B cell (primary cell): Measurements from ENCODE around the gene TICAM1. TPM values are rescaled to one million over a fixed set of nuclear protein-coding genes. Genes with fewer than 3 reads are reported as not detected.

ENCODE experiments used
- ATAC-seq: fragments of 200-7000 bp; cut with Tn5 transposase; one replicate; pipeline ENCODE4 v1.10.0; 2021; ENCODE audit warnings: low read depth, mild to moderate bottlenecking, moderate number of reproducible peaks, moderate library complexity
- CTCF ChIA-PET: fragments of 350-600 bp; sonication (Branson Sonifier 250); formaldehyde crosslinking; loops from one replicate; lab custom pipeline; 2021; ENCODE audit warnings: antibody characterized with exemption, inconsistent platforms; lab: Charles Lee
- POLR2A ChIA-PET: fragments of 350-600 bp; sonication (Branson Sonifier 250); formaldehyde crosslinking; loops from one replicate; lab custom pipeline; 2021; ENCODE audit warnings: antibody characterized with exemption; lab: Charles Lee
- DNase-seq: peaks from one replicate; pipeline ENCODE4 v3.0.0; 2013
- H2AFZ ChIP-seq: 2 replicates; pipeline ENCODE4 v1.6.1; 2012; ENCODE audit warnings: mild to moderate bottlenecking, low read depth, low read length; ENCODE audit not compliant: insufficient read depth, poor library complexity, severe bottlenecking
- H3K27ac ChIP-seq, 2 donors: 1 replicate in 1 of 2; 2 replicates in 1 of 2; pipeline ENCODE4 v1.5.1; 2012 to 2013; ENCODE audit warnings: low read length in 2 of 2, mild to moderate bottlenecking in 2 of 2, moderate library complexity in 1 of 2
- H3K27me3 ChIP-seq, 4 experiments: fragments of 200-600 bp in 1 of 4; sonication (generic) in 1 of 4; replicated peaks in 1 of 4; 1 replicate in 2 of 4; 2 replicates in 2 of 4; pipeline versions ENCODE4 v1.6.1 to v1.7.0; 2013 to 2016; ENCODE audit warnings: low read length in 3 of 4, mild to moderate bottlenecking in 2 of 4, mixed read lengths in 1 of 4, moderate library complexity in 1 of 4; ENCODE audit not compliant: insufficient read depth in 4 of 4, control insufficient read depth in 3 of 4; ENCODE audit errors: control extremely low read depth in 1 of 4
- H3K36me3 ChIP-seq, 2 experiments: replicated peaks in 1 of 2; 1 replicate in 1 of 2; 2 replicates in 1 of 2; pipeline versions ENCODE4 v1.6.1 to v1.7.1; 2013; ENCODE audit warnings: low read length in 1 of 2; ENCODE audit not compliant: insufficient read depth in 2 of 2, control insufficient read depth in 1 of 2; ENCODE audit errors: control extremely low read depth in 1 of 2, extremely low read depth in 1 of 2
- H3K4me1 ChIP-seq, 2 donors: fragments of 200-600 bp in 1 of 2; sonication (generic) in 1 of 2; 1 replicate in 1 of 2; 2 replicates in 1 of 2; pipeline versions ENCODE4 v1.5.1 to v1.6.1; 2013 to 2017; ENCODE audit warnings: low read length in 2 of 2; ENCODE audit not compliant: control insufficient read depth in 2 of 2, insufficient read depth in 2 of 2
- H3K4me2 ChIP-seq: replicated peaks from 2 replicates; pipeline ENCODE3; 2012; ENCODE audit warnings: mild to moderate bottlenecking, low read depth, low read length; ENCODE audit not compliant: poor library complexity, severe bottlenecking
- H3K4me3 ChIP-seq, 5 experiments: fragments of 200-600 bp in 1 of 5; sonication (generic) in 1 of 5; 1 replicate in 3 of 5; 2 replicates in 2 of 5; pipeline versions ENCODE4 v1.5.1 to v1.7.0; 2011 to 2016; ENCODE audit warnings: low read length in 4 of 5, mild to moderate bottlenecking in 4 of 5, low read depth in 2 of 5, control low read depth in 1 of 5, moderate library complexity in 1 of 5; ENCODE audit not compliant: insufficient read depth in 1 of 5; ENCODE audit errors: control extremely low read depth in 1 of 5, extremely low read depth in 1 of 5
- H3K79me2 ChIP-seq: fragments of 200-600 bp; sonication (generic); one replicate; pipeline ENCODE4 v1.6.0; 2016; ENCODE audit warnings: low read length; ENCODE audit not compliant: control insufficient read depth, insufficient read depth
- H3K9ac ChIP-seq: fragments of 200-600 bp; sonication (generic); 2 replicates; pipeline ENCODE4 v1.6.1; 2017; ENCODE audit warnings: mild to moderate bottlenecking, low read length, moderate library complexity
- H3K9me3 ChIP-seq, 3 donors: one replicate each; pipeline versions ENCODE4 v1.6.1 to v1.7.1; 2013; ENCODE audit warnings: low read length in 2 of 3; ENCODE audit not compliant: control insufficient read depth in 2 of 3, insufficient read depth in 1 of 3; ENCODE audit errors: control extremely low read depth in 1 of 3
- H4K20me1 ChIP-seq: 2 replicates; pipeline ENCODE4 v1.6.0; 2012; ENCODE audit warnings: mild to moderate bottlenecking, low read length; ENCODE audit not compliant: insufficient read depth, control insufficient read depth, poor library complexity, severe bottlenecking
- H3K27ac Mint-ChIP-seq: one replicate; pipeline ENCODE4 v1.8.0; 2021; ENCODE audit warnings: mixed read lengths
- H3K27me3 Mint-ChIP-seq: one replicate; pipeline ENCODE4 v1.8.0; 2021; ENCODE audit warnings: mixed read lengths
- H3K4me1 Mint-ChIP-seq: one replicate; pipeline ENCODE4 v1.8.0; 2021; ENCODE audit warnings: mixed read lengths
- H3K4me3 Mint-ChIP-seq: one replicate; pipeline ENCODE4 v1.8.0; 2021; ENCODE audit warnings: mixed read lengths
- H3K9me3 Mint-ChIP-seq: one replicate; pipeline ENCODE4 v1.8.0; 2022; ENCODE audit warnings: mixed read lengths; ENCODE audit not compliant: insufficient read depth
- CTCF ChIP-seq: fragments of 200-600 bp; IDR thresholded peaks from one replicate; pipeline ENCODE4 v1.8.0; 2022; ENCODE audit warnings: antibody characterized with exemption, mild to moderate bottlenecking
- EZH2 ChIP-seq: IDR thresholded peaks from 2 replicates; pipeline ENCODE4 v1.6.1; 2012; ENCODE audit warnings: borderline replicate concordance, low read depth, mild to moderate bottlenecking, moderate library complexity, low read length; ENCODE audit not compliant: insufficient read depth, poor library complexity, severe bottlenecking
- WGBS: methylation state at CpG from one replicate; pipeline ENCODE4 v1.1.5; 2013; ENCODE audit warnings: missing lambda C conversion rate; ENCODE audit not compliant: insufficient coverage; 5-methylcytosine and 5-hydroxymethylcytosine counted together
- intact Hi-C: fragments of 100-400 bp; cut with micrococcal nuclease; formaldehyde crosslinking; loops from one replicate; pipeline ENCODE4 v1.10.0; 2022
- polyA plus RNA-seq: library from polyadenylated mRNA; depleted of rRNA; stranded (reverse); fragments of >200 nt; gene quantifications from 2 replicates; pipeline ENCODE4 v1.2.3, GENCODE V29; 2012
- total RNA-seq, 2 donors: library from RNA; stranded (reverse); fragments of 120-200 nt in 1 of 2; gene quantifications; 1 replicate in 1 of 2; 2 replicates in 1 of 2; pipeline versions ENCODE4 v1.2.3 to v1.2.4, GENCODE V29; 2013 to 2022

Gene TICAM1
- total and polyA plus RNA-seq, 2 donors (not counting 1 experiment from before 2014, with no cell fraction given), result 12.7 to 19.7 TPM

DNA sequence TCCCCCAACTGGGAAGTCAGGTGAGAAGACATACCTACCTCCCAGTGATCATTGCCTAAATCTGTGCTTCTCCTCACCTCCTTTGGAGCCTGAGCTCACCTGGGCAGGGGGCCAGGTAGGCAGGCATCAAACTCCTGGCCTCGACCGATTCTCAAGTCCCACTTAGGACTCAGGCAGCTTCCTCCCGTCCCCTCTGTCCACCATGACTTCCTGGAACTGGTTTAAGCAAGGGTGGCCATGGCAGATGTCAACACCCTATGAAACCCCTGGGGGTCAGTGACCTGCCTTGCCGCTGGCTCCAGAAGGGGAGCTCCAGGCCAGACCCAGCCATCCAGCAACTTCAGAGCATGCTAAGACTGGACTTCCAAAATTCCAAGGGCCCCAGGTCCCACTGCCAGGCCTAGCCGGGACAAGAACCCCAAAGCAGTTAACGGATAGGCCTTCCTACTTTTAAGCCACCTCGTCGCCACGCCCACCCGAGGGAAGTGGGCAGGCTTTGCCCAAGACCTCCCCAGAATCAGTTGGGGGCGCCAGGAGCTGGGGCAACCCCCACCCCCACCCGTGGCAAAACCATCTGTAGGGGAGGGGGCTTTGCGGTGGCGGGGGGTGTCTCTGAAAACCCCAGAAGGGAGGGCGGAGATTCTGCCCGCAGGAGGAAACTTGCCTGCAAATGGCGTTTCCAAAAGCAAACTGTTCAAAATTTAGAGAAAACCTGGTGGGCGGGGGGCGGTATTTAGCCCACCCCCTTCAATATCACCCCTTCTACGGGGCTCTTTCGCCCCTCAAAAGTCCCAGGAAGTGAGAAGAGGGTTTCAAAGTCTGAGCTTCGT is 35.3 kb upstream of the TICAM1 start:
- no peak for ATAC-seq
- Mint-ChIP-seq H3K27ac (peak overlapping the region; percentile 82), H3K9me3 (no peaks in the 10 kb centered on the region), H3K27me3 (no peaks in the 10 kb centered on the region), H3K4me1 (peaks cover 23% of the 10 kb centered on the region), H3K4me3 (peak overlapping the region; percentile 88)
- TF ChIP-seq CTCF (no peak), EZH2 (no peak)
- Histone ChIP-seq H3K27ac (peak overlapping the region; percentile 56 to 77), H3K9me3 (peaks cover 0 to 9% (median 0%) of the 10 kb centered on the region in 3 donors), H3K36me3 (peaks cover 0 to 3% of the 10 kb centered on the region in 2 experiments), H3K4me2 (peak overlapping the region; percentile 89), H3K9ac (peak overlapping the region; percentile 82), H4K20me1 (no peaks in the 10 kb centered on the region), H3K4me3 (peak overlapping the region; percentile 66 to 87 (median 80)), H2AFZ (peak overlapping the region; percentile 77), H3K4me1 (peaks cover 6 to 23% of the 10 kb centered on the region in 2 donors), H3K27me3 (no peaks in the 10 kb centered on the region), H3K79me2 (peaks cover 11% of the 10 kb centered on the region)
- peak; percentile 69 for DNase-seq
- intact Hi-C loops, result loop anchor here (2.0 to 5.0 kb wide), 3 partner anchors 55 to 395 kb away; partner anchors contain the start of genes HDGFL2 and KDM4B
- WGBS, result 2% methylated on average over 12 of the region's 22 CpGs
- POLR2A ChIA-PET, result interaction anchor here (0.6 to 1.1 kb wide), 7 partner anchors 9 to 143 kb away, joined by 3 to 6 read pairs (median 3); partner anchors contain the start of genes FEM1A and KDM4B
- CTCF ChIA-PET, result interaction anchor here (0.7 to 13.6 kb wide), 15 partner anchors 8 to 182 kb away, joined by 3 to 219 read pairs (median 4); partner anchors contain the start of genes KDM4B, TICAM1 and UHRF1

DNA sequence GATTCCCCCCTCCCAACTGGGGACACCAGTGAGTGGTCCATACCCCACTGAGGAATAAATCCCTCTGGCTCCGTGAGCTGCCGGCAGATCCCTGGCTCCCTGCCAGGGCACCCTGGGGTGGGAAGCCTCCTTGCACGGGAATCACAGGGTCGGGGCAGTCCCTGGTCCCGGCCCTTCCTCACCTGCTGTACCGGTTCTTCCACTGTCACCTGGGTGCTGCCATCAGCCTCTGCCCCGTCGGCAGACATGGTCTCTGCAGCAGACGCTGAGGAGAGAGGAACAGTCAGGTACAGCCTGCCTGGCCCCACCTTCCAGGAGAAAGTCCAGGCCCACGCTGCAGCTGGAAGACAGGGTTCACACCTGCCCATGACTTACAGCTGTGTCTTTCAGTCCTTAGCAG is 29.6 kb upstream of the TICAM1 start:
- H3K27me3 Mint-ChIP-seq, result no peaks in the 10 kb centered on the region
- H3K79me2 ChIP-seq, result peaks cover under 1% of the 10 kb centered on the region
- DNase-seq (no peak), ATAC-seq (no peak)
- WGBS, result 95% methylated on average over 10 of the region's 10 CpGs
- no peak overlapping the region for H3K4me3 Mint-ChIP-seq
- H3K27me3 ChIP-seq, result no peaks in the 10 kb centered on the region
- CTCF ChIA-PET, result no interaction called here
- H4K20me1 ChIP-seq, result no peaks in the 10 kb centered on the region
- no peak overlapping the region for H3K27ac Mint-ChIP-seq
- H3K27ac ChIP-seq, result no peak overlapping the region
- H3K36me3 ChIP-seq, result peaks cover 2 to 14% of the 10 kb centered on the region in 2 experiments
- no peaks in the 10 kb centered on the region for H3K9me3 Mint-ChIP-seq
- no peak overlapping the region for H3K4me3 ChIP-seq
- H3K4me2 ChIP-seq, result no peak overlapping the region
- no peak overlapping the region for H2AFZ ChIP-seq
- peaks cover 15% of the 10 kb centered on the region for H3K4me1 Mint-ChIP-seq
- intact Hi-C loops, result no loop called here
- TF ChIP-seq EZH2 (no peak), CTCF (no peak)
- POLR2A ChIA-PET, result no interaction called here
- peaks cover 0 to 5% of the 10 kb centered on the region in 2 donors for H3K4me1 ChIP-seq
- no peak overlapping the region for H3K9ac ChIP-seq
- peaks cover 0 to 9% (median 0%) of the 10 kb centered on the region in 3 donors for H3K9me3 ChIP-seq
